ENCODE data around the gene ZNF407. TPM values are rescaled to one million over a fixed set of nuclear protein-coding genes. Genes with fewer than 3 reads are reported as not detected.

The ZNF407 gene
- total RNA-seq, 1 donor from 2014 or later: 42.9 TPM

DNA sequence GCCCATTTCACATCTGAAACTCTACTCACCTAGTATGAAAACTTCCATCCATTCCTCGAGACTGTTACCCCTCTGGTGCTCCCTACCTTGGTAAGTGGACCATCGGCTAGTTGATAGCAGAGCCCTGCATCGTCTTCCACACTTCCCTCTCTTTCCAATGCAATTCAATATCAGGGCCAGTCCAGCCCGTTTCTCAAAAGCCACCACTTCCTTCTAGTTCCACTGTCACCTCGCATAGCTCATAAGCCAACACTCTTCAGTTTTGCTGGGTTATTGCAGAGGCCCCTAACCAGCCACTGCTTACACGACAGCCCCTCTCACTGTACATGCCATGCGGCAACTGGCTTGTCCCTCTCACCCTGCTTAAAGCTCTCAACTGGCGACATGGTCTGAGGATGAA lies 10.2 kb upstream of the ZNF407 start:
- DNase-seq (ENCODE audit: low spot score): no peak

GRCh38 chr18:74589021-74589420 lies 8.6 kb upstream of the ZNF407 start:
- DNase-seq (ENCODE audit: low spot score): no peak

DNA sequence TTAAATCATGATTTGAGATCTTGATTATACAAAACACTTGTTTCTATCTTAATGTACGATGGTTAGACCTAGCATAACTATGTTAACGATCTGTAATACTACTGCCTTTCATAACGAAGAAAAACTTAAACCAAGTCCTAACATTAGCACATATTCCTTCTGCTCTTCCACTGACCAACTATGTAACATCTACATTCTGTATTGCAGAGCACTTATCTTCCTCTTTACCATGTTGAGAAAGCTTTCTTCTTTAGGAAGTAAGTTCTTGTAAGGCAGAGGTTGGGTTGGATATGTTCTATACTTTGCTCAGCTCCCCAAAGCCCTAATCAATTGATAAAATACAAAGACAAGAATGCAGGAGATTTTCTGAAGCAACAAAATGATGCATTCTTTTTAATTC lies 7.9 kb upstream of the ZNF407 start:
- DNase-seq (ENCODE audit: low spot score): no peak

DNA sequence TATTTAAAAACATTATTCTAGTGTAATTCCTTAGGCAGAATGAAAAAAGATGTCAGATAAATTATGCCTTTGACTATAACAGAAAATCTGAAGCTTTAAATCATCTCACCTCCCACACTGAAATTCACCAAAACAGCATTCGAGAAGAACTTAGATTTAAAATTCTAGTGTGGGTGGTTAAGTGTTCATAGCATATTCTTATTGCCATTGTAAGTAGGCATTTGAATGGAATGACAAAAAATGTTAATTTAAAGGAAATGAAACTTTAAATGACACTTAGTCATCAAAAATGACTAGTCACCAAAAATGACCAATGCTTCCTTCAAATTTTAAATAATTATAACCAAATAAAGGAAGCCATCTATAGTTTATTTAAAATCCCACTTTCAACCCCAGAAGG lies 7.0 kb upstream of the ZNF407 start:
- no peak for DNase-seq (ENCODE audit: low spot score)

DNA sequence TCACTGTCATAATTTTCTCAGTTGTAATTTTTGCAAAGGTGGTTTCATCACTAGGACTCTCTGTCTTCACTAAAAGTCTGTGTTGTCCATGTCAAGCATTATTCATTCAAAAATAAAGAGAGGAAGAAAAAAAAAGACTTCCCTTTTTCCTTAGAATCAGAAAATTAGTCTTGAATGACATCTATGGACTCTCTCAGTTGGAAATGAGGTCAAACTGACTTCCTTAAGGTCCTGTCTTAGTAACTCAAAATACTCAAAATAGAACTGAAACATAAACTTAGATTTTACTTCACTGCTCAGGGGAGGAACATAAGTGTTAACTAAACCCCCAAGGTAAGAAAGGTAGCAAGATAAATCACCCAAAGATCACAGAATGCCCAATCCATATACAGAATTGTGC lies 2.2 kb upstream of the ZNF407 start:
- no peak for DNase-seq (ENCODE audit: low spot score)

GRCh38 chr18:74597034-74597661 lies 522 bp upstream of the ZNF407 start:
- no peak for DNase-seq (ENCODE audit: low spot score)

GRCh38 chr18:74598350-74599001 lies 806 bp downstream of the ZNF407 start:
- peak; percentile 32 for DNase-seq (ENCODE audit: low spot score)

DNA sequence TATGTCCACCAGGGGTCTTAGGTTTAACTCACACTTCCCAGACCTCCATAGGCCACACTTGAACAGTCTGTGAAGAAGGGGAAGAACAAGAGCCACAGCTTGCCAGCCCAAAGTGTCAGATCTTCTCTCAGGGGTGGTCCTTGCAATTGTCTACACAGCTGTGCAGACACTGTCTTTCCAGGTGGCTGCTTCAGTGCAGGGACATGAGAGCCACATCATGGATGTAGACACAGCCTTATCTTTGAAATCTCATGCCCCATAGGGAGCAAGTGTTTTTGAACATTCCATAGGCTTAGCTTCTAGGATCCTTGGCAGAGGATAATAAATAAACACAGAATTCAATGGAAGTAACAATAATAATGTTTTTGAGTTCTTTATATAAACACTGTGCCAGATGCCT lies 6.7 kb downstream of the ZNF407 start:
- DNase-seq (ENCODE audit: low spot score): no peak

GRCh38 chr18:74604774-74605173 lies 7.1 kb downstream of the ZNF407 start:
- peak; percentile 34 for DNase-seq (ENCODE audit: low spot score)

DNA sequence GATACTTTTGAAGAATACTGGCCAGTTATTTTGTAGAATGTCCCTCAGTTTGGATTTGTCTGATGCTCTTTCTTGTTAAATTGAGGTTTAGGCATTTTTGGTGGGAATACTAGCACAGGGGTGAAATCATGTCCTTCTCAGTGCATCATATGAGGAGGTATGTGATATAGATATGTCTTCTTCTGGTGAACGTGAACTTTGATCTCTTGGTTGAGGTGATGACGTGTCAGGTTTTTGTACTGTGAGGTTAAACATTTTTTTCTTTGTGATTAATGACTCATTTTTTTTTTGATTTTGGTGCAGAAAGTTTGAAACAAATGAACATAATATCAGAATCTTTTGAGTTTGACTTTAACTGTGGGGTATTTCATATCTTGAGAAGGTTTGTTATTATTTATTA lies 11.0 kb downstream of the ZNF407 start:
- DNase-seq (ENCODE audit: low spot score): no peak

DNA sequence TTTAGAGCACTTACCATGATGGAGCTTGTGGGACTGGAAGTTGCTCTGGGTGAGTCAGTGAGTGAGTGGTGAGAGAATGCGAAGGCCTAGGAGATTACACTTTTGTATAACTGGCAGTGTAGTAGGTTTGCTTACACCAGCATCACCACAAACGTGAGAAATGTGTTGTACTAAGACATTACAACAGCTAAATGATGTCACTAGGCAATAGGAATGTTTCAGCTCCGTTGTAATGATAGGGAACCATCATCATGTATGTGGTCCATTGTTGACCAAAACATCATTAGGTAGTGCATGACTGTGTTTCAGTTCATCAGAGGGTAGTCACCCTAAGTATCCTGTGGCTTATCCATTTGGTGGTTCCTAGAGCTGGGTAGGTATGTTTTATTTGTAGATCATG lies 11.9 kb downstream of the ZNF407 start:
- DNase-seq (ENCODE audit: low spot score): no peak

DNA sequence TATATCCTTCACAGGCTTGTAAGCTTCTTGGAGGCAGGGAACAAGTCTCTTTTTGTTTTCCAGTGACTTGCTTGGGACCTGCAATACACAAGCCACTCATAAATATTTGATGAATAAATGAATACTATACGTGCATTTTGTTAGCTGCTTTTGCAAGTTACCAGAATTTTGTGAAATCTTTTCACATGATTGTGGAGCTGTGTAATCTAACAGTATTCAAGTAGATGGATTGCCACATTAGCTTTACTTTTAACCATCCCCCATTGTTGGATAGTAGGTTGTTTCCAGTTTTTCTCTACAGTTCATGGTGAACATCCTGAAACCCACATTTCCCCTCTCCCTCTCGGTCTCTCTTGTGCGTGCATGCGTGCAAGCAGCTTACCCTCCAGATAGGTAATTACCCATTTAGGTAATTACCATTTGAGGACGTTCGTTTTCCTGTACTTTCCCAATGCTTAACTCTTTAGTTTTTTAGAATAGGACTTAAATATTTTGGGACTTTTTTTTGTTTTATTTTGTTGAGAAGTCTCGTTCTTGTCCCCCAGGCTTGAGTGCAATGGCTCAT lies 12.5 kb downstream of the ZNF407 start:
- DNase-seq (ENCODE audit: low spot score): no peak

GRCh38 chr18:74610860-74611259 lies 13.2 kb downstream of the ZNF407 start:
- no peak for DNase-seq (ENCODE audit: low spot score)

- no peak for DNase-seq (ENCODE audit: low spot score)
Observed at GRCh38 chr18:74611765-74612164, 14.1 kb downstream of the ZNF407 start.

DNA sequence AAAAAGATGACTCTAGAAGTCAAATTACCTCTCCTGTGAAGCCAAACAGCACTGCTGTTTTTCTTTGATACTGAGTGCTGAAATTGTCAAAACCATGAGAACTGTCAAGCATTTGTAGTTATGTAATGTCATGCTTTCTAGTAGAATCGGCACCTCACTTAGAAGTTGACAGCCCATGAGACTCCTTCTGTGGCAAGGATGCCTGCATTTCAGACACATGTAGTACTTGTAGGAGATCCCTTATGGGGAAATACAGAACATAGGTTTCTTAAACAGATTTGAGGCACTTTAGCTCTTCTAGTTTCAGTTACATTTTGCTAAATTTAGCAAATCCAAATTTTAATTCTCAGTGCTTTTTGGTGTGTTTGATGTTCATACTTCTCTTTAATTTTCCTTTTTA lies 15.7 kb downstream of the ZNF407 start:
- no peak for DNase-seq (ENCODE audit: low spot score)

DNA sequence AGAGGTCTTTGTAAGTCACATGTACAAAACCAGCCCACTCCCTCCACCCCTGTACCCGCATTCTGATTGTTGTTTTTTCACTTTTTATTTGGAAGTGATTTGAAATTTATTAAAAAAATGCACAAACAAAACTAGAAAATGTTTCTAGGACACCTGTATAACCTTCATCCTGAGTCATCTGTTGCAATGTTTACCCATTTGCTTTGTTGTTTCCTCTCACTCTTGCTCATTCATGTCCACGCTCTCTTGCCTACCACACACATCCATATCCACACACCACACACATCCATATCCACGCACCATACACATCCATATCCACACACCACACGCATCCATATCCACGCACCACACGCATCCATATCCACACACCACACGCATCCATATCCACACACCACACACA lies 18.8 kb downstream of the ZNF407 start:
- no peak for DNase-seq (ENCODE audit: low spot score)

- DNase-seq (ENCODE audit: low spot score): no peak
Observed at GRCh38 chr18:74617486-74617885, 19.8 kb downstream of the ZNF407 start.

DNA sequence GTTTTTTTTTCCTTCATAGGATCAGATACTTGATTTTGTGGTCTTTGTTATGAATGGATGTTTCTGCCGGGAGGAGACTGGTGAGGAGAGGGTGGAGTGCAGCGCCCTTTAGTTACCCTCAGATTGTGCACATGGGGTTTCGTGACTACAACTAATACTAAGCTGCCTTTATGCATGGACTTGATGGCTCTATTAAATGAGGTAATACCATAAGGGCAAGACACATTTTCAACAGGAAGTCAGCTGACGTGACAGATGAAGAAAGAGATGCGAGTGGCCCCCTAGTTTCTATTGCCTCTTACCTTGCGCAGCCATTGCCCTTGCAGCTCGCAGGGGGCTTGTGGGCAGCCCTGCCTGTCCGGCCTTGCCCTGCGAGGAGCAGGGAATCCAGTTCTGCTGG lies 24.4 kb downstream of the ZNF407 start:
- DNase-seq (ENCODE audit: low spot score): no peak

DNA sequence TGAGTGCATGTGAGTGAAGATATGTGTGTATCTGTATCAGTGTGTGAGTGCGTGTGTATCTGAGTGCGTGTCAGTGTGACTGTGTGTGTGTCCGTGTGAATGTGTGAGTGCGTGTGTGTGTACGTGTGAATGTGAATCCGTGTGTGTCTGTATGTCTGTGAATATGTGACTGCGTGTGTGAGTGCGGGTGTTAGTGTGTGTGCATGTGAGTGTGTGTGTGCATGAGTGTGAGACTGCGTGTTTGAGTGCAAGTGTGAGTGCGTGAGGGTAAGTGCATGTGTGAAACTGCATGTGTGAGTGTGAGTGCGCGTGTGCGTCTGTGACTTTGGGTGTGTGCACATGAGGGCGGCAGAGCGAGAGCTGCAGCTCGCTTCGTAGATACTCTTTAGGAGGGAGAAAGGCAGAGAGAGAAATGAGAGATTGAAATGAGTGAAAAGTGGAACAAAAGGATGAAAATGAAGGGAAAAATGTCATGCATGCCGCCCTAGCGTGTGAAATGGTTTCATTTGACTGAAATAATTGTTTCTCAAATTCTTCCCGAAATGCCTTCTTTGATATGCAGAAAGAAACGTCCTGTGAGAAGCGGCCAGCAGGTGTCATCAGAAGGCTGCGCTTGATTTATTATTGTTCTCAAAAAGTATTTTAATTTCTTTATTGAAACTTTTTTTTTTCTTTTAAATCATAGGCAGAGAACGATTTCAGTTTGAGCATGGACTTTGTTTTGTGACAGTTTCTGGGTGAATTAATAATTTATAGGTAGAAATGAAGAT lies 25.6 kb downstream of the ZNF407 start:
- DNase-seq (ENCODE audit: low spot score): no peak

DNA sequence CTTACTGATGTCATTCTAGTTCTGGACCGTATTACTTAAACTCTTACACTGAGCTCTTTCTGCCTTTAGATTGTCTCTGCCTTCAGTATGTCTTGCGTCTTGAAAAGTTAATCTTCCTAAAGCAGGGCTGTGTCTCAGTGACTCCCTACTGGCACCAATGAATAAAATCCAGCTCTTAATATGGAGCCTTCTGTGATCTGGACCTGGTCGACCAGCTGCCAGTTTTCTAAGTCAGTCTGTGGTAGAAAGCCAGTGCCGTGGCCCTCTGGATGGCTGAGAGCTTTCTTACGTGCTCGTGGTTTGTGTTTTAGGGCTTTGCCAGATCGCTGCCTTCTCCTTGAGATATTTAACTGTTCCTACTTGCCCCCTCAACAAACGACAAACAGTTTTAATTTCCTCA lies 26.8 kb downstream of the ZNF407 start:
- DNase-seq (ENCODE audit: low spot score): peak; percentile 61

- DNase-seq (ENCODE audit: low spot score): no peak
Observed at GRCh38 chr18:74625157-74625556, 27.5 kb downstream of the ZNF407 start.

DNA sequence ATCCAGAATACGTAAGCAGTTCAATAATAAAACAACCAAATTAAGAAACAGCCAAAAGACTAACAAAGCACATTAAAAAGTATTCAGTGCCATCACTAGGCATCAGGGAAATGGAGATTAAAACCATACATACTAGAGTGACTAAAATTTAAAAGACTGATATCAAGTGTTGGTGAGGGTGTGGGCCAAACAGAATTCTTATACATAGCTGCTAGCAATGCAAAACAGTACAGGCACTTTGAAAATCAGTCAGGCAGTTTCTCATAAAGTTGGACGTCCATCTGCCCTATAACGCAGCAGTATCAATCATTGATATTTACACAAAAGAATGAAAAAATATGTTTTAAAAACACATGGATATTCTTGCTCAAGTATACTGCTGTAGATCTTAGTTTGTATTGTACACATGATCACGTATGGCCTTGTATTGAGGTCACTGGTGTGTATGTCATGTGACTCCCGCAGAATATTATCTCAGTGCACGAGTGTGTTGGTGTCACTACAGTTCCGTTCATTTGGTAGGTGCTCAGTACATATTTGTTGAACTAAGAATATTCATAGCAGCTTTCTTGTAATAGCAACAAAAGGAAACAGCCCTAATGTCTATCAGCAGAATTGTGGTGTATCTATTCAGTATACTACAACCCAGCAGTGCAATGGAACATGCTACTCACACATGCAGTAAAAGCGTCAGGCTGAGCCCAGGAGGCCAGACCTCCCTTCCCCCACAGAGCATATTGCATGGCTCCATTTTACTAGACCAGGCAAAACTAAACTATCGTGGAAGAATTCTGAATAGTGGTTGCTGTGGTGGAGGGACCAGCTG lies 28.6 kb downstream of the ZNF407 start:
- no peak for DNase-seq (ENCODE audit: low spot score)

Measured in umbilical cord (tissue), 2 donors.